Stimulated activated effector memory CD8-positive, alpha-beta T cell treated with anti-CD3 and anti-CD28 coated beads, Interleukin-12 subunit alpha, Interleukin-12 subunit beta, amount 100 ng/mL, for 72 hours (primary cell): ENCODE measurements around the gene ACOX3.
"Not testable (repeated sequence)": the region's sequence is repeated elsewhere in the genome, so short reads cannot be mapped to it uniquely, and the experiment has no call there.

Experiments used
- ATAC-seq: fragments of 150-1000 bp; cut with Tn5 transposase; 2 replicates; pipeline ENCODE4 v1.10.0; 2021
- DNase-seq, 2 donors: peaks; one replicate each; pipeline ENCODE4 v3.0.0; 2021 to 2022; ENCODE audit warnings: low spot score in 2 of 2
- H3K27ac Mint-ChIP-seq: one replicate; pipeline ENCODE4 v1.8.0; 2022; ENCODE audit warnings: mild to moderate bottlenecking, mixed read lengths
- H3K36me3 Mint-ChIP-seq: one replicate; pipeline ENCODE4 v1.8.0; 2022; ENCODE audit warnings: mild to moderate bottlenecking, mixed read lengths
- H3K4me1 Mint-ChIP-seq: one replicate; pipeline ENCODE4 v1.8.0; 2022; ENCODE audit warnings: mixed read lengths
- H3K4me3 Mint-ChIP-seq: one replicate; pipeline ENCODE4 v1.8.0; 2022; ENCODE audit warnings: mild to moderate bottlenecking, mixed read lengths
- H3K9me3 Mint-ChIP-seq: one replicate; pipeline ENCODE4 v1.8.0; 2022; ENCODE audit warnings: mixed read lengths

Gene ACOX3

GRCh38 chr4:8355306-8355705 lies 85.2 kb downstream of the ACOX3 start:
- no peak for DNase-seq
- no peak overlapping the region for H3K27ac Mint-ChIP-seq
- no peak for ATAC-seq
- H3K36me3 Mint-ChIP-seq = no peaks in the 10 kb centered on the region
- no peak overlapping the region for H3K4me3 Mint-ChIP-seq
- peaks cover 4% of the 10 kb centered on the region for H3K4me1 Mint-ChIP-seq
- H3K9me3 Mint-ChIP-seq = no peaks in the 10 kb centered on the region

GRCh38 chr4:8353912-8354453 lies 86.5 kb downstream of the ACOX3 start:
- no peak for DNase-seq
- Mint-ChIP-seq H3K27ac (no peak overlapping the region), H3K4me1 (peaks cover 4% of the 10 kb centered on the region), H3K36me3 (no peaks in the 10 kb centered on the region), H3K4me3 (no peak overlapping the region), H3K9me3 (no peaks in the 10 kb centered on the region)
- no peak for ATAC-seq

GRCh38 chr4:8353158-8353669 lies 87.3 kb downstream of the ACOX3 start:
- no peak for ATAC-seq
- H3K4me3 Mint-ChIP-seq = no peak overlapping the region
- no peak for DNase-seq
- peaks cover 4% of the 10 kb centered on the region for H3K4me1 Mint-ChIP-seq
- no peaks in the 10 kb centered on the region for H3K36me3 Mint-ChIP-seq
- H3K9me3 Mint-ChIP-seq = no peaks in the 10 kb centered on the region
- H3K27ac Mint-ChIP-seq = no peak overlapping the region

DNA sequence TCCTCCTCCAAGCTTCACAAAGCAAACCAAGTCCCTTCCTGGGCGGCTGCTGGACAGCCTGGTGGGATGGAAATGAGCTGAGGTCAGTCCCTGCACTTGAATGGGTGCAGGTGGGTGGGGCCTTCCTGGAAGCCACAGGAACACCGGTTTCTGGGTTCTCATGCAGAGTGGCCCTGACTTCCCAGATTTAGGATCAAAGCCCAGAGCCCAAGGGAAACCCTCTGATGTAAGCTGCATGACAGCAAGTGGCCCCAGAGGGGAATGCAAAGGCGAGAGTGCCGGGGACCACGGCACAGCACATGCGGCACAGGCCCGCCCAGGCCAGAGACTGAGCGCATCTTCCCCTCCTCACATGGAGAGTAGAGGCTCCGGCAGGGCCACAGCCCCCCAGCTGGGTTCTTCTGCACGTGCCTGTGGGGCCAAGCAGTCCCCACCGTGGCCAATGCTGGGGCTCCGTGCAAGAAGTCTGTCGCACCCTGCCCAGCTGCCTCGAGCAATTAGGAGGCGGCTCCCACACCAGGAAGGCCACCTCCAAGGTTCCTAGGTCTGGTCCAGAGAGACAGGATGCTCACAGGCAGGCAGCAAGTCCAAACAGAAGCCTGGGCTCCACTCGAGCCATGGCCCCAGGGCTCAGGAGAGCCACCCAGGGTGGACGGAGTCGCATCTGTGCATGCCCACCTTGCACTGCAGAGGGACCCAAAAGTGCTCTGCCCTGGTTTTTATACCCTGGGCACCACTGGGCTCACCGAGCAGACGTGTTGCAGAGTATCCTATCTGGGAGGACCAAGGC lies 88.0 kb downstream of the ACOX3 start:
- Mint-ChIP-seq H3K27ac (no peak overlapping the region), H3K36me3 (no peaks in the 10 kb centered on the region), H3K4me1 (peaks cover 4% of the 10 kb centered on the region), H3K4me3 (no peak overlapping the region), H3K9me3 (no peaks in the 10 kb centered on the region)
- DNase-seq = no peak
- no peak for ATAC-seq

DNA sequence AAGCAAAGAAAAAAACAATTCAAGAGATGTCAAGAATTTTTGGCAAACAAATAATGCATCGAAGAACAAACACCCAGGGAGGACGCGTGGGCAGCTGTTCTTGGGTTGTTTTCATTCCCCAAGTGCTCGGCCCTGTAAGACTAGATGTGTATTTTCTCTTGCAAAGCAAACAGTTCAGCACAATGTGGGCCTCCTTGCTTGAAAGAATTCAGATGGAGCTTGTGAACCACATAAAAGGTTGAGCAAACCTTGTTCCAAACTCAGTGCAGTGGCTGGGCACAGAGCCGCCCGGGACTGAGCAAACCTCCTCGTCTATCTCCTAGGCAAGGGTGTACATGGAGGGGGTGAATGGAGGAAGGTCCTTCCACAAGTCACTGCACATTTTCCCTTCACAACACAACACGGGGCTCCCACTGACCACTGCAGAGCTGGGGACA lies 88.6 kb downstream of the ACOX3 start:
- Mint-ChIP-seq H3K27ac (no peak overlapping the region), H3K4me3 (no peak overlapping the region), H3K36me3 (no peaks in the 10 kb centered on the region), H3K4me1 (peaks cover 4% of the 10 kb centered on the region), H3K9me3 (no peaks in the 10 kb centered on the region)
- no peak for ATAC-seq
- no peak for DNase-seq

DNA sequence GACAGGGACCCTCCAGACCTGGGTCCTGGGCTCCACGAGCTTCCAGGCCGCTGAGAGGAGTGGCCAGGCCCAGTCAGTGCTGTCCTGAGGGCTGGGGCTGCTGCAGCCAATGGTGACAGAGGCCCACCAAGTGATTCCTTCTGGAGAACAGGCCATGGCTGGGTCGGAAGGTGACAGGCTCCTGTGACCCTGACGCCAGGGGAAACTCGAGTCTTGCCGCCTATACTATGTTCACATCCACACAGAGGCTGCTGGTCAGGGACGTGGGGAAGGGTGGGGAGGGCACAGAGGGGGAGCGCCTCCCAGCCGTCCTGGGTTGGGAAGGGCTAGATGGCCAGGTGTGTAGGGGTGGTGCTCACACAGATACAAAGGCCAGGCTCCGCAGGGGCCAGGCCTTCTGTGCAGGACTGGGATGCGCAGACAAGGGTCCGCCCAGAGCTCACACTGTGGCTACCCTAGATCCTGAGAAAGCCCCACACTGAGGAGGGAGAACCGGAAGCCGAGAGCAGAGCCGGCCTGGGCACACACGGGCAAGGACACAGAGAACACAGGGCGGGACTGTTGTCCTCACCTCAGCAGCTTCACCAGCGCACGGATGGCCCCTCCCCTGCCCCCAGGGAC lies 89.6 kb downstream of the ACOX3 start:
- Mint-ChIP-seq H3K4me3 (no peak overlapping the region), H3K4me1 (peaks cover 4% of the 10 kb centered on the region), H3K27ac (no peak overlapping the region), H3K9me3 (no peaks in the 10 kb centered on the region), H3K36me3 (no peaks in the 10 kb centered on the region)
- ATAC-seq = no peak
- no peak for DNase-seq

DNA sequence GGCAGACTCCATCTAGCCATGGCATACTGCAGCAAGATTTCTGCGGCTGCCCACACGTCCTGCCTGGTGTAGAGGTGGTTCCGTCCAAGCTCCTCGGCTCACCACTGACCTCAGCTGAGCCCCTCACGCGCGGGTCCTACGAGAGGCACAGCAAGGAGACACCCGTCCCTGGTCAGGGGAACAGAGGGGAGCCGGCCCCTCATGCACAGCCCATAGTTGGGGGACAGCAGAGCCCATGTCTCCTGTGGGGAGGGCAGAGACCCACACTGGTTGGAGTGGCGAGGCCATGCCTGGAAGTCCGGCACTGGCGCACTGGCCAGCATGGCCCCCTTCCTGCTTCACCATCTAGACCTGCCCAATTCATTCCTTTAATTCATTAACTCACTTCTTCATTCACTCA lies 90.2 kb downstream of the ACOX3 start:
- ATAC-seq = no peak
- Mint-ChIP-seq H3K36me3 (no peaks in the 10 kb centered on the region), H3K4me3 (no peak overlapping the region), H3K4me1 (peaks cover 4% of the 10 kb centered on the region), H3K9me3 (no peaks in the 10 kb centered on the region), H3K27ac (no peak overlapping the region)
- no peak for DNase-seq

- Mint-ChIP-seq H3K27ac (no peak overlapping the region), H3K4me1 (peaks cover 4% of the 10 kb centered on the region), H3K9me3 (no peaks in the 10 kb centered on the region), H3K36me3 (no peaks in the 10 kb centered on the region), H3K4me3 (no peak overlapping the region)
- DNase-seq (no peak), ATAC-seq (no peak)
Observed at GRCh38 chr4:8349664-8350236, 90.8 kb downstream of the ACOX3 start.

GRCh38 chr4:8349236-8349635 lies 91.3 kb downstream of the ACOX3 start:
- not testable (repeated sequence) for ATAC-seq

GRCh38 chr4:8348071-8348470 lies 92.5 kb downstream of the ACOX3 start:
- Mint-ChIP-seq H3K4me1 (no peaks in the 10 kb centered on the region), H3K36me3 (no peaks in the 10 kb centered on the region), H3K4me3 (no peak overlapping the region), H3K27ac (no peak overlapping the region), H3K9me3 (no peaks in the 10 kb centered on the region)
- DNase-seq = no peak
- ATAC-seq = no peak

More at GRCh38 chr4:8349236-8349635, 91.3 kb downstream of the ACOX3 start:
- not testable (repeated sequence) for H3K9me3 Mint-ChIP-seq, H3K4me3 Mint-ChIP-seq, DNase-seq, H3K4me1 Mint-ChIP-seq, H3K27ac Mint-ChIP-seq, H3K36me3 Mint-ChIP-seq

GRCh38 chr4:8347660-8348059 lies 92.9 kb downstream of the ACOX3 start:
- H3K4me1 Mint-ChIP-seq = no peaks in the 10 kb centered on the region
- H3K9me3 Mint-ChIP-seq = no peaks in the 10 kb centered on the region
- H3K4me3 Mint-ChIP-seq = no peak overlapping the region
- no peak for DNase-seq
- H3K36me3 Mint-ChIP-seq = no peaks in the 10 kb centered on the region
- ATAC-seq = no peak
- no peak overlapping the region for H3K27ac Mint-ChIP-seq

GRCh38 chr4:8346838-8347605 lies 93.5 kb downstream of the ACOX3 start:
- Mint-ChIP-seq H3K4me3 (no peak overlapping the region), H3K4me1 (no peaks in the 10 kb centered on the region), H3K27ac (no peak overlapping the region), H3K36me3 (no peaks in the 10 kb centered on the region), H3K9me3 (no peaks in the 10 kb centered on the region)
- DNase-seq (no peak), ATAC-seq (no peak)

- Mint-ChIP-seq H3K27ac (no peak overlapping the region), H3K36me3 (no peaks in the 10 kb centered on the region), H3K4me3 (no peak overlapping the region), H3K4me1 (no peaks in the 10 kb centered on the region), H3K9me3 (no peaks in the 10 kb centered on the region)
- DNase-seq = no peak
- ATAC-seq = no peak
Observed at GRCh38 chr4:8345946-8346814, 94.3 kb downstream of the ACOX3 start.
